Thyroid gland (tissue), 4 donors: ENCODE data around the gene ZYG11B.
"Not testable (repeated sequence)": the region's sequence is repeated elsewhere in the genome, so short reads cannot be mapped to it uniquely, and the experiment has no call there.

Source experiments
- POLR2A ChIP-seq, 2 donors: fragments of 450-650 bp; IDR thresholded peaks; one replicate each; pipeline ENCODE4 v1.6.1; 2017; ENCODE audit warnings: antibody characterized with exemption in 2 of 2, mild to moderate bottlenecking in 2 of 2, moderate library complexity in 1 of 2
- TF ChIP-seq, protein P1 (sequence below), 6 experiments: fragments of 200-600 bp in 3 of 6; fragments of 450-650 bp in 3 of 6; sonication (generic) in 3 of 6; IDR thresholded peaks; one replicate each; pipeline ENCODE4 v1.5.1; 2016 to 2019; ENCODE audit warnings: antibody characterized with exemption in 6 of 6, mild to moderate bottlenecking in 2 of 6, inconsistent platforms in 1 of 6, moderate library complexity in 1 of 6

- TF ChIP-seq, protein P1, sequence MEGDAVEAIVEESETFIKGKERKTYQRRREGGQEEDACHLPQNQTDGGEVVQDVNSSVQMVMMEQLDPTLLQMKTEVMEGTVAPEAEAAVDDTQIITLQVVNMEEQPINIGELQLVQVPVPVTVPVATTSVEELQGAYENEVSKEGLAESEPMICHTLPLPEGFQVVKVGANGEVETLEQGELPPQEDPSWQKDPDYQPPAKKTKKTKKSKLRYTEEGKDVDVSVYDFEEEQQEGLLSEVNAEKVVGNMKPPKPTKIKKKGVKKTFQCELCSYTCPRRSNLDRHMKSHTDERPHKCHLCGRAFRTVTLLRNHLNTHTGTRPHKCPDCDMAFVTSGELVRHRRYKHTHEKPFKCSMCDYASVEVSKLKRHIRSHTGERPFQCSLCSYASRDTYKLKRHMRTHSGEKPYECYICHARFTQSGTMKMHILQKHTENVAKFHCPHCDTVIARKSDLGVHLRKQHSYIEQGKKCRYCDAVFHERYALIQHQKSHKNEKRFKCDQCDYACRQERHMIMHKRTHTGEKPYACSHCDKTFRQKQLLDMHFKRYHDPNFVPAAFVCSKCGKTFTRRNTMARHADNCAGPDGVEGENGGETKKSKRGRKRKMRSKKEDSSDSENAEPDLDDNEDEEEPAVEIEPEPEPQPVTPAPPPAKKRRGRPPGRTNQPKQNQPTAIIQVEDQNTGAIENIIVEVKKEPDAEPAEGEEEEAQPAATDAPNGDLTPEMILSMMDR (IDR thresholded peaks at IDR 0.05): peak; percentile 48 to 92 (median 79)
- not testable (repeated sequence) for TF ChIP-seq POLR2A (IDR thresholded peaks at IDR 0.05)
Observed at GRCh38 chr1:52686261-52686751, 39.9 kb upstream of the ZYG11B start.
